Stimulated activated CD8-positive, alpha-beta memory T cell treated with anti-CD3 and anti-CD28 coated beads, Interleukin-12 subunit alpha, Interleukin-12 subunit beta, amount 100 ng/mL, for 4 hours (primary cell): ENCODE measurements around the gene CUX1.
"Not testable (repeated sequence)": the region's sequence is repeated elsewhere in the genome, so short reads cannot be mapped to it uniquely, and the experiment has no call there.

Experiments
- DNase-seq: peaks from one replicate; pipeline ENCODE4 v3.0.0-alpha.2; 2020; ENCODE audit warnings: low read depth

CUX1 gene

DNA sequence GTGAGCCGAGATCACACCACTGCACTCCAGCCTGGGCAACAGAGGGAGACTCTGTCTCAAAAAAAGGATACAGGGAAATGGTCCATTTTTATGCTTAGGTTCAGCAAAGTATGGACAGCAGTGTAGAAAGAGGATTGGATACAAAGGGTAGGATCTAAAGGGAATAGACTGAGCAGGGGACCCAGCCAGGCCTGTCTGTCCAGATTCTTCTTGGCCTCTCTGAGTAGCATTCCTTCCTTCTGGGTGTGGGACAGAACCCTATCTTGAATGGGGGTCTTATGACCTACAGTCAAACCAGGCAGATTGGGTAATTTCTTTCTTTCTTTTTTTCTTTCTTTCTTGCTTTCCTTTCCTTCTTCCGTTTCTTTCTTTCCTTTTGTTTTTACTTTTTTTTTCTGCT is 494.9 kb downstream of the CUX1 start:
- DNase-seq = no peak

DNA sequence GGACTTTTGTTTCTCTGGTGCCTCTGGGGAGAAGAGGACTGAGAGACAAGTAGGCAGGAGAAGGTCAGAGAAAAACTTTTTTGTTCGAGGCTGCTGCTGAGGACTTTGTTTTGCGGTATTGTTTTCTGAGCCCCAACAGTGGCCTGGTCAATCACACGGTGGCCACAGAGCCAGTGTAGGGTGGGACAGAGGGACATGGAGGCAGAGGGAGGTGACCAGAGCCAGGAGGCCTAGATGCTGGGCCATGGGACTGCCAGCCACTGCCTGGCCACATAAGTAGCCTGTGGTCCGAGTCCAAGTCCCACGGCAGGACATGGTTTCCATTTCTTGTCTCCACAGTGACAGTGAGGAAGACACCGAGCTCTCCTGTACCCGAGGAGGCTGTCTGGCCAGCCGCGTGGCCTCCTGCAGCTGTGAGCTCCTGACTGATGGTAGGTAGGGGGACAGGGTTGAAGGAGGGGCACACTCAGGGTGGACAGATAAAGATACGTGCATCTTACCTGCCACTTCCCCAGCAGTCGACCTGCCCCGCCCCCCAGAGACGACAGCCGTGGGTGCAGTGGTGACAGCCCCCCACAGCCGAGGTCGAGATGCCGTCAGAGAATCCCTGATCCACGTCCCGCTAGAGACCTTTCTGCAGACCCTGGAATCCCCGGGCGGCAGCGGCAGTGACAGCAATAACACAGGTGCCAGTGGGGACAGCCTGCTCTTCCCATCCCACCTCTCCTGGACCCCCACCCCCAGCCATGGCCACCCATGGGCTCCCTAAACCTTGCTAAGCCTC is 496.8 kb downstream of the CUX1 start:
- DNase-seq = no peak

DNA sequence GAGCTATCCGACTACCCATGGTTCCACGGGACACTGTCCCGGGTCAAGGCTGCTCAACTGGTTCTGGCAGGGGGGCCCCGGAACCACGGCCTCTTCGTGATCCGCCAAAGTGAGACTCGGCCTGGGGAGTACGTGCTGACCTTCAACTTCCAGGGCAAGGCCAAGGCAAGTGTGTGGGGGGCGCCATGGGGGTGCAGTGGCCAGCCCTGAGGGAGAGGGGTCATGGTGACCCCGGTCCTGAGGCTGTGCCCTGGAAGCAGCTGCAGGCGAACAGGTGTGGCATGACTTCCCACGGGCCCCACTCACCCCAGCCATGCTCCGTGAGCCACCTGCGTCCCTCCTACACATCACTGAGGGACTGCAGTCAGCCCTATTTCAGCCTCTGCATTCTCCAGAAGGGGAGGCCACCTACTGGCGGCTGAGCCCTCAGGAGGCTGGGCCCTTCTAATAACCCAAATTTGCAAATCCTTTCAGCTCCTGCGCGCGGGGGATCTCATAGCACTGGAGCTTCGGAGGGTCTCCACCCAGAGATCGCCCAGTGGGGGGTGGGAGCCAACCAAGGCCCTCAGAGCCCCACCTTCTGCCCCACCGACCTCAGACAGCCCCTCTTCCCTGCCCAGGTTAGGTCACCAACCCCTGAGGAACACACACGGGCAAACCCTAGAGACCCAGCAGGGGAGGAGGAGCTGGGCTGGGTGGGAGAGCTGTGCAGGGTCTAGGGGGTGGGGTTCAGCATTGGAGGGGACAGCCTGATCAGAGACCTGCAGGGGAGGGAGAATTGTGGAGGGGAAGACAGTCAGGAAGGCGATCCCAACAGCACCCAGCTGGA is 500.0 kb downstream of the CUX1 start:
- no peak for DNase-seq

DNA sequence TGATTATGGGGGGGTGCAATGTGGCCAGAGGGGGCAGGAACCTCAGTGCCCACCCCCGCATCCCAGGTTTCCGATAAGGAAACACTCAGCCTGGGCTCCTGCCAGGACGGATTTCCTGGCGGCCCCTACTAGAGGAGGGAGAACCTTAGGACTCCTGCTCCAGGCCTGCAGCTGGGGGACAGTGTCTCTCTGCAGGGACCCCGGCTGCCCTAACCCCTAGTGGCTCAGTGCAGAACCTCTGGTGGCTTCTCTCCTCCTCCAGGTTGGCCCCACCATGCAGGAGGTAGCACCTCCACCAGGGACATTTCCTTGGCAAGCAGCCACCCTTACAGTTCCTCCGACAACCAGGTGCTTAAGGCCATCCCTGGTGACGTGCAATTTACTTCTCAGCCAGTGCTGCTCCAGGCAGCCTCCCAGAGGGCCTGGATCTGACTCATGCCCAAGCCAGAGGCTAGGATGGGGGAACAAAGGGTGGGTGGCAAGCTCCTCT is 501.1 kb downstream of the CUX1 start:
- DNase-seq = no peak

DNA sequence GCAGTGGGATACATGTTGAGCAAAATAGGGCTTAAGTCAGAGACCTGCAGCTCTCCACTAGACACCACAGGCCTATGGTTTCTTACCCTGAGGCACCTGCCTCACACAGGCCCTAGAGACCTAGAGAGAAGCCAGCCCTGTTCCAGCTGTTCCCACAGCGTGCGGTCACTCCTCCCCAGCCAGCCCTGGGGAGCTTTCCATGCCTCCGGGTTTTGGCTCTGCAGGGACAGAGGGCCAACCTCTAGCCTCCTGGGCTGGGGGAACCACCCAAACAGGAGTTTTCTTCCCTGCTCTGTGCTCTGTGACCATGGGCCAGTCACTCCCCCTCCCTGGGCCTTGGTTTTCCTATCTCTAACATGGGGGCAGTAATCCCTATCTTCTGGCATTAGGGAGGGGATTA is 502.2 kb downstream of the CUX1 start:
- no peak for DNase-seq

DNA sequence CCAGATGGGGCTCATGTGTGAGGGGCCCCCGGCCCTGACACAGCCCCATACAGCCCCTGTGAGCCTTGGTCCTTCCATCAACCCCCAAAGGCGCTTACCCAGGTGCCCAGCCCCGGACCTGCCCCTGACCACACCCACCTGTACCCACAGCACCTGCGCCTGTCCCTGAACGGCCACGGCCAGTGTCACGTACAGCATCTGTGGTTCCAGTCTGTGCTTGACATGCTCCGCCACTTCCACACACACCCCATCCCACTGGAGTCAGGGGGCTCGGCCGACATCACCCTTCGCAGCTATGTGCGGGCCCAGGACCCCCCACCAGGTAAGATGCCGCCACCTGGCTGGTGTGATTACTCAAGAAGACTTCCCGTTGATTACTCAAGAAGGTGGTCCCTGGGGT is 502.8 kb downstream of the CUX1 start:
- DNase-seq = no peak

DNA sequence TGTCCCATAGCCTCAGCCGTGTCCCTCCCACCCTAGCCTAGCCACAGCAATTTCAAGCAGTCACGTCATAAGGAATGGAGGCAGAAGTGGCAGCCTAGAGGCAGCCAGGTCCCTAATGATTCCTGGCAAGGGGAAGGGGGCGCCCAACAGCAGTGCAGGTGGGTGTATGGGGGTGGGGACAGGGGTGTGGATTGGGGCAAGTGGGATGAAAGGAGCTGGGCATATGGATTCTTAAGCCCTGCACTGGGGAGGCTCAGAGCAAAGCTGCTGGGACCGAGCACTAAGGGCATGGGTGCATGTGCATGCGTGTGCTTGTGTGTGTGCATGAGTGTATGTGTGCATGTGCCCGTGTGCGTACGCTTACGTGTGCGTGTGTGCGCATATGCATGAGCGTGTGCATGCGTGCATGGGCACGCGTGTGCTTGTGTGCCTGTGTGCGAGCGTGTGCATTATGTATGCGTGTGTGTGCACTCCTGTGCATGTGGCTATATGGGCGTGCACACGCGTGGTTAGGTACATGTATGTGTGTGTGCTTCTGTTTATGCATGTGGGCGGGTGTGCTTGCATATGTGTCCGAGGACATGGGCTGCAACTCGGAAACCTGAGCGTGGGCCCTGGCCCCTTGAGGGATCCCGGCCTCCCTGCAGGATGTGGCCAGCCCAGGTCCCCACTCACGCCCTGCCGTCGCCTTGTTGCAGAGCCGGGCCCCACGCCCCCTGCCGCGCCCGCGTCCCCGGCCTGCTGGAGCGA is 503.4 kb downstream of the CUX1 start:
- DNase-seq = no peak

DNA sequence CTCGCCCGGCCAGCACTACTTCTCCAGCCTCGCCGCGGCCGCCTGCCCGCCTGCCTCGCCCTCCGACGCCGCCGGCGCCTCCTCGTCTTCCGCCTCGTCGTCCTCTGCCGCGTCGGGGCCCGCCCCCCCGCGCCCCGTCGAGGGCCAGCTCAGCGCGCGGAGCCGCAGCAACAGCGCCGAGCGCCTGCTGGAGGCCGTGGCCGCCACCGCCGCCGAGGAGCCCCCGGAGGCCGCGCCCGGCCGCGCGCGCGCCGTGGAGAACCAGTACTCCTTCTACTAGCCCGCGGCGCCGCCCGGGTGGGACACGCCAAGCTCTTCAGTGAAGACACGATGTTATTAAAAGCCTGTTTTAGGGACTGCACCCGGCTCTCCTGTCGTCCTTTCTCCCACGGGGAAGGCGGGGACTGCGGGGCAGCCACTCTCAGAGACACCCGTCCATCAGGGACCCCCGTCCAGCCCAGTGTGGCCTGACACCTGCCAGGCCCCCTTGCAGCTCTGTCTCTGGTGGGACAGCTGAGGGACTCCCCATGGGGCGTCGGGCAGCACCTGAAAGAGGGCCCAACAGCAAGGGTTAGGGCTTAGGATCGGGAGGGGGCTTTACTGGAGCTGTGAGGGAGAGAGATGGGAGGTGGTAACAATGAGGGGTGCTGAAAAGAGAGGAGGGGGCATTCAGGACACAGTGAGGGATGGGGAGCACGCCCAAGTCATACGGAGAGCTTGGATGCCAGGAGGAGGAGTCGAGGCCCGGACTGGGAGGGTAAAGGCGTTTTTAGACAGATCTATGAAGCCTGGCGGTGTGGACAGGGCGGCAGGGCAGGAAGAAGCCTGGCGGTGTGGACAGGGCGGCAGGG is 504.1 kb downstream of the CUX1 start:
- no peak for DNase-seq

DNA sequence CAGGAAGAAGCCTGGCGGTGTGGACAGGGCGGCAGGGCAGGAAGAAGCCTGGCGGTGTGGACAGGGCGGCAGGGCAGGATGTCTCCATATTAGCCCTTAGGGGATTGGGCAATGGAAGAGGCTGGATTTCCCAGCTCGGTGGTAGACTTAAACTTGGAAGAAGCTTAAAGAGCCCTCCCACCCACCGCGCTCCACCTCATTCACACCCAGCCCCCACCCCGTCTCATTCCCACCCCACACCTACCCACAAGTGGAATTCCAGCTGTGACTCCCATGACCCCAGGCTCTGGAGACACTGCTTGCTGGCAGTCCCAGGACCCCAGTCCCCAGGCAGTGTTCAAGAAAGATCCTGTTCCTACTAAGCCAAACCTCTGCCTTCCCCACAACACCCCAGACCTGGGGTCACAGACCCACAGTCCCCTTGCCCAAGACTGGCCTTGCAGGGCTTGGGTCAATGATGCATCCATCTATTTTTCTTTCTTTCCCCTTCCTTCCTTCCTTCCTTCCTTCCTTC is 504.8 kb downstream of the CUX1 start:
- DNase-seq = no peak

DNA sequence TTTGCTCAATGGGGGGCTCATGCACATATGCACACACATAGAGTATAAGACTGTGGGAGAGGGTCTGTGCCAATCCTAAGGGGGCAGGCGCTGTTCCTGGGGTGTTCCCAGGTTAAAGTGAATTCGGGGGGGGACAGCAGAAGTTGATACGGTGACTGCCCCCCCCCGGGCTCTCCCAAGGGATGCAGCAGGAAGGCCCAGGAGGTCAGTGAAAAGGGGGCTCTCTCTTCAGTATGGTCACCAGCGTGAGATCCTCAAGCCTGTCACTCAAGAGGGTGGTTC is 506.4 kb downstream of the CUX1 start:
- DNase-seq = no peak

DNA sequence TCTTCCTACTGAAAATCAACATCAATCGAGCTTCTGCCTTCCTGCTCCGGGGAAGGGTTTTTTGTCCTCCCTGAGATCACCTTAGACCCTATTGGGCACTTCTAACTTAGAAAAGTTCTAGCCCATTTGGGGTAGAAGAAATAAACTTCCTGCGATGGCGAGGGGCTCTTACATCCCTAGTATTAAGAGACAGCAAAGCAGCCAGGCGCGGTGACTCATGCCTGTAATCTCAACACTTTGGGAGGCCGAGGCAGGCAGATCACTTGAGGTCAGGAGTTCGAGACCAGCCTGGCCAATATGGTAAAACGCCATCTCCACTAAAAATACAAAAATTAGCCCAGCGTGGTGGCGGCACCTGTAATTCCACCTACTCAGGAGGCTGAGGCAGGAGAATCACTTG is 507.7 kb downstream of the CUX1 start:
- DNase-seq = not testable (repeated sequence)

DNA sequence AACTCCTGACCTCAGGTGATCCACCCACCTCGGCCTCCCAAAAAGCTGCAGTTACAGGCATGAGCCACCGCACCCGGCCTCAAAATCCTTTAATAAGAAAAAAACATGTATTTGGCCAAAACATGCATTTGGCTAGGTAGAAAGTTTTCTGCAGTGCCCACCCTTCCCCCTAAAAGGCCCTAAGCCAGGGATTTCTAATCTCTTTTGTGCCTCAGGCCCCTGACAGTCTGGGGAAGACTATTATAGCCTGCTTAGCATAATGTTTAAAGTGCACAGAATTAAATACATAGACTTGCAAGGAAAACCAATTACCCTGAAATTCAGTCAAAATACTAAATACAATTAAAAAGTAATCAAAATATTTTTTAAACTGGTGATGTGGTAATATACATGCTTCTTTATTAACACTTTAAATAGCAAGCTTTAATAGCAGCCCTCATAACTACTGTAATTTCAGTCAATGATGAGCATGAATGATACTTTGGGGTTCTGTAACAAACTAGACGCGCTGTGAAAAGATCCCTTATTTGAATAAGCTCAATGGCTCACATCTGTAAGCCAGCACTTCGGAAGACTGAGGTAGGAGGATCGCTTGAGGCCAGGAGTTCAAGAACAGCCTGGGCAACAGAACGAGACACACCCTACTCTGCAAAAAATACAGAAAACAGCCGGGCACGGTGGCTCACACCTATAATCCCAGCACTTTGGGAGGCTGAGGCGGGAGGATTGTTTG is 508.9 kb downstream of the CUX1 start:
- DNase-seq = no peak

DNA sequence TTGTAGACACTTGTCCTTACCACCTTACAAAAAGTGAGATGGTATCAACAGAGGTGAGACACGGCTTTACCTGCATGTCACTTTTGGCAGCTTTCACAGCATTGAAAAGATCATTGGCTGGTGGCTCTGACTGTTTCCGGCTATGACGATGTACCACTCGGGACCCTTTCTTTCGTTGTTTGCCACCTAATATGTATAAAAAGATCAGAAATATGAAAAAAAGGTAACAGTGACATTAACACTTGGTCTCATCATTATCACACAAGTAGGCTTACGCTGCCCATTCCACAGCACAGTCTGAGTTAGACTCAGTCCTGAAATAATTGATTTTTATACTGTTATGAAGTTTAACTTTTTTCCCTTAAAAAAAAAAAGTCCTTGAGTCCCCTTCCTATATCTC is 509.8 kb downstream of the CUX1 start:
- DNase-seq = not testable (repeated sequence)

DNA sequence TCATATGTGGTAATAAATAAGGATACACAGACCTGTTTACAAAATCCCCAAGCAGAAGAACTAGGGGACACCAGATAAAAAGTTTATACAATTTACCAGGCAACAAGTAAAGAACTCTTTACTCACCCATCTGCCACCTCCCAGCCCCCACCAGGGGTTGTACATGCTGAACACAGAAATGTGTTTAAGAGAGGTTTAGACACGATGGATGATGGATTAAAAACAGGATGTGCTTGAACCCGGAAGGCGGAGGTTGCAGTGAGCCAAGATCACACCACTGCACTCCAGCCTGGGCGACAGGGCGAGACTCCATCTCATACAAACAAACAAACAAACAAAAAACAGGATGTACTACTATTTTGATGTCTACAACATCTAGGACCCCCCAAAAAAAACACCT is 511.4 kb downstream of the CUX1 start:
- DNase-seq = not testable (repeated sequence)

DNA sequence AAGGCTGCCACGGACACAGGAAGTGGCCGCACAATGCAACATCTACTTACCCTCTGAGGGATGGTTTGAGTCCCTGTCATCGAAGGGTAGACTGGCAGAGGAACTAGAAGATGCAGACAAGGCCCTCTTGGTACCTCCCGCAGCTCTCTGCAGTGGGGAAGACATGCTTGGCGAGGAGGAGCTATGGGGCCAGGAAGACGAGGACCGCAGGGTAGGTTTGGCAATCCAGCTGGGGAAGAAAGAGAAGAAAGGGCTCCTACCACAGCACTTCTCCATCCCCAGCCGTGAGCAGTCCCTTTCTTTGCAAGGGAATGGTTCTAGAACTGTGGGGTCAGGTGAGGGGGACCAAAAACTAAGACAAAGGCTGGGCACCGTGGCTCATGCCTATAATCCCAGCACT is 511.9 kb downstream of the CUX1 start:
- DNase-seq = not testable (repeated sequence)

DNA sequence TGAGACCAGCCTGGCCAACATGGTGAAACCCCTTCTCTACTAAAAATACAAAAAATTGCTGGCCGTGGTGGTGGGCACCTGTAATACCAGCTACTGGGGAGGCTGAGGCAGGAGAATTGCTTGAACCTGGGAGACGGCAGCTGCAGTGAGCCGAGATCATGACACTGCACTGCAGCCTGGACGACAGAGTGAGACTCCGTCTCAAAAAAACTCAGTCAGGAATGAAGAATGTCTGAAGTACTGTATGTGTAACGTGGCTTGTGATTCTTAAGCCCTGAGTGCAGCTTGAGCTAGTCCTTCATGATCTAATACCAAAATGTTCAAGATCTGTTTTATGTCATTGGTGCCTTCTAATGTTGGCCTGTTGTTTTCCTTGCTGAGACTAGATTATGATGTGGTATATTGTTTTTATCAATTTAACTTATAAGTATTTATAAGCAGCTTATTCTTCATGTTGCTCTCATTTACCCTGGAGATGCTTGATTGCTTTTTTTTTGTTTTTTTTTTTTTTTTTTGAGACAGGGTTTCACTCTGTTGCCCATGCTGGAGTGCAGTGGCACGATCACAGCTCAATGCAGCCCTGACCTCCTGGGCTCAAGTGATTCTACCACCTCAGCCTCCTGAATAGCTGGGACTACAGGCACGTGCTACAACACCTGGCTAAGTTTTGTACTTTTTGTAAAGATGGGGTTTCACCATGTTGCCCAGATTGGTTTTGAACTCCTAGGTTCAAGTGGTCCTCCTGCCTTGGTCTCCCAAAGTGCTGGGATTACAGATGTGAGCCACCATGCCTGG is 513.4 kb downstream of the CUX1 start:
- DNase-seq = not testable (repeated sequence)
